Suprapubic skin (tissue), 4 donors: Measurements from ENCODE around the gene SLC16A12. TPM values are rescaled to one million over a fixed set of nuclear protein-coding genes. Genes with fewer than 3 reads are reported as not detected.

ENCODE experiments used
- DNase-seq, 2 donors: peaks; one replicate each; pipeline ENCODE4 v3.0.0-alpha.2; 2019; ENCODE audit warnings: low spot score in 2 of 2
- H3K27ac ChIP-seq: fragments of 200-600 bp; sonication (generic); one replicate; pipeline ENCODE4 v1.5.1; 2019
- H3K27me3 ChIP-seq: fragments of 200-600 bp; sonication (generic); one replicate; pipeline ENCODE4 v1.5.1; 2019
- H3K36me3 ChIP-seq: fragments of 200-600 bp; sonication (generic); one replicate; pipeline ENCODE4 v1.5.1; 2019
- H3K4me1 ChIP-seq: fragments of 200-600 bp; sonication (generic); one replicate; pipeline ENCODE4 v1.5.1; 2019
- H3K4me3 ChIP-seq: fragments of 200-600 bp; sonication (generic); one replicate; pipeline ENCODE4 v1.5.1; 2019; ENCODE audit warnings: mild to moderate bottlenecking
- H3K9me3 ChIP-seq: fragments of 200-600 bp; sonication (generic); one replicate; pipeline ENCODE4 v1.5.1; 2019
- CTCF ChIP-seq, 2 donors: fragments of 200-600 bp in 1 of 2; fragments of 450-650 bp in 1 of 2; sonication (generic) in 1 of 2; IDR thresholded peaks; one replicate each; pipeline ENCODE4 v1.5.1; 2016 to 2019; ENCODE audit warnings: antibody characterized with exemption in 2 of 2, mild to moderate bottlenecking in 1 of 2, moderate library complexity in 1 of 2
- EP300 ChIP-seq: sonication (generic); formaldehyde crosslinking; IDR thresholded peaks from one replicate; pipeline ENCODE4 v1.6.1; 2017; ENCODE audit warnings: antibody characterized with exemption
- POLR2A ChIP-seq, 2 donors: fragments of 450-650 bp; IDR thresholded peaks; one replicate each; pipeline ENCODE4 v1.6.1; 2017; ENCODE audit warnings: antibody characterized with exemption in 2 of 2, mild to moderate bottlenecking in 2 of 2, moderate library complexity in 2 of 2
- POLR2AphosphoS5 ChIP-seq, 3 donors: sonication (generic); formaldehyde crosslinking; IDR thresholded peaks; one replicate each; pipeline ENCODE4 v1.6.1; 2017; ENCODE audit warnings: antibody characterized with exemption in 3 of 3
- WGBS: methylation state at CpG from one replicate; pipeline ENCODE4 v1.1.5; 2018; 5-methylcytosine and 5-hydroxymethylcytosine counted together
- total RNA-seq, 4 donors: library from RNA; depleted of rRNA; stranded (reverse); fragments of >200 nt; gene quantifications; one replicate each; pipeline ENCODE4 v1.1.0, GENCODE V29; 2016

The SLC16A12 gene
- total RNA-seq, 4 donors from 2014 or later = 0.60 to 1.4 (median 1.0) TPM

GRCh38 chr10:89494068-89494467 lies 41.3 kb downstream of the SLC16A12 start:
- no peak overlapping the region for H3K27ac ChIP-seq
- H3K27me3 ChIP-seq = no peaks in the 10 kb centered on the region
- no peak for TF ChIP-seq POLR2AphosphoS5 (IDR thresholded peaks at IDR 0.05)
- TF ChIP-seq CTCF (IDR thresholded peaks at IDR 0.05) = no peak
- TF ChIP-seq POLR2A (IDR thresholded peaks at IDR 0.05) = no peak
- TF ChIP-seq EP300 = no peak
- no peak overlapping the region for H3K4me3 ChIP-seq
- no peaks in the 10 kb centered on the region for H3K4me1 ChIP-seq
- H3K36me3 ChIP-seq = no peaks in the 10 kb centered on the region
- no peaks in the 10 kb centered on the region for H3K9me3 ChIP-seq
- WGBS = 60% methylated on average over 5 of the region's 5 CpGs
- no peak for DNase-seq

- TF ChIP-seq CTCF (IDR thresholded peaks at IDR 0.05) = no peak
- no peak for TF ChIP-seq POLR2AphosphoS5 (IDR thresholded peaks at IDR 0.05)
- TF ChIP-seq POLR2A (IDR thresholded peaks at IDR 0.05) = no peak
- TF ChIP-seq EP300 = no peak
- Histone ChIP-seq H3K27me3 (no peaks in the 10 kb centered on the region), H3K4me1 (no peaks in the 10 kb centered on the region), H3K9me3 (no peaks in the 10 kb centered on the region), H3K4me3 (no peak overlapping the region), H3K36me3 (no peaks in the 10 kb centered on the region), H3K27ac (no peak overlapping the region)
- 83% methylated on average over 2 of the region's 2 CpGs for WGBS
- no peak for DNase-seq
Observed at GRCh38 chr10:89491932-89492331, 43.5 kb downstream of the SLC16A12 start.

- 86% methylated on average over 4 of the region's 4 CpGs for WGBS
- Histone ChIP-seq H3K4me1 (no peaks in the 10 kb centered on the region), H3K4me3 (no peak overlapping the region), H3K36me3 (no peaks in the 10 kb centered on the region), H3K9me3 (no peaks in the 10 kb centered on the region), H3K27me3 (no peaks in the 10 kb centered on the region), H3K27ac (peak overlapping the region; percentile 67)
- no peak for DNase-seq
- TF ChIP-seq EP300 = no peak
- no peak for TF ChIP-seq POLR2AphosphoS5 (IDR thresholded peaks at IDR 0.05)
- no peak for TF ChIP-seq CTCF (IDR thresholded peaks at IDR 0.05)
- TF ChIP-seq POLR2A (IDR thresholded peaks at IDR 0.05) = no peak
Observed at GRCh38 chr10:89490596-89491335, 44.6 kb downstream of the SLC16A12 start.

GRCh38 chr10:89482256-89482655 lies 53.1 kb downstream of the SLC16A12 start:
- no peaks in the 10 kb centered on the region for H3K36me3 ChIP-seq
- WGBS = 96% methylated on average over 3 of the region's 3 CpGs
- peaks cover 29% of the 10 kb centered on the region for H3K4me1 ChIP-seq
- no peak overlapping the region for H3K4me3 ChIP-seq
- H3K27ac ChIP-seq = peak overlapping the region; percentile 67
- no peak for DNase-seq
- no peaks in the 10 kb centered on the region for H3K9me3 ChIP-seq
- TF ChIP-seq CTCF (IDR thresholded peaks at IDR 0.05) (no peak), POLR2AphosphoS5 (IDR thresholded peaks at IDR 0.05) (no peak), POLR2A (IDR thresholded peaks at IDR 0.05) (no peak)
- H3K27me3 ChIP-seq = no peaks in the 10 kb centered on the region

- peaks cover 29% of the 10 kb centered on the region for H3K4me1 ChIP-seq
- no peaks in the 10 kb centered on the region for H3K9me3 ChIP-seq
- peak overlapping the region; percentile 67 for H3K27ac ChIP-seq
- peak; percentile 75 for TF ChIP-seq EP300
- TF ChIP-seq POLR2AphosphoS5 (IDR thresholded peaks at IDR 0.05) = peak in 1 of 3 donors; percentile 27
- no peak for TF ChIP-seq POLR2A (IDR thresholded peaks at IDR 0.05)
- H3K36me3 ChIP-seq = no peaks in the 10 kb centered on the region
- H3K27me3 ChIP-seq = no peaks in the 10 kb centered on the region
- 60% methylated on average over 3 of the region's 3 CpGs for WGBS
- H3K4me3 ChIP-seq = no peak overlapping the region
- DNase-seq = no peak
Observed at GRCh38 chr10:89481662-89482061, 53.7 kb downstream of the SLC16A12 start.
